SJCRH30 (cell line): Measurements from ENCODE around the gene RNF40. TPM values are rescaled to one million over a fixed set of nuclear protein-coding genes. Genes with fewer than 3 reads are reported as not detected.

ENCODE experiments used
- DNase-seq, 2 experiments: peaks; one replicate each; pipeline ENCODE4 v3.0.0-alpha.2; 2015 to 2020
- H3K27ac ChIP-seq: fragments of 250-450 bp; sonication (Bioruptor Pico); 2 replicates; pipeline ENCODE4 v1.5.1; 2020; ENCODE audit warnings: mild to moderate bottlenecking, moderate library complexity
- H3K27me3 ChIP-seq: fragments of 250-450 bp; sonication (Bioruptor Pico); 2 replicates; pipeline ENCODE4 v1.5.1; 2020; ENCODE audit warnings: mild to moderate bottlenecking, moderate library complexity
- H3K36me3 ChIP-seq: fragments of 250-450 bp; sonication (Bioruptor Pico); 2 replicates; pipeline ENCODE4 v1.5.1; 2020; ENCODE audit warnings: mild to moderate bottlenecking, moderate library complexity
- H3K4me1 ChIP-seq: fragments of 250-450 bp; sonication (Bioruptor Pico); 2 replicates; pipeline ENCODE4 v1.5.1; 2020; ENCODE audit warnings: mild to moderate bottlenecking, moderate library complexity
- H3K4me3 ChIP-seq: fragments of 250-450 bp; sonication (Bioruptor Pico); 2 replicates; pipeline ENCODE4 v1.5.1; 2020; ENCODE audit warnings: mild to moderate bottlenecking, moderate library complexity
- H3K9me3 ChIP-seq: fragments of 250-450 bp; sonication (Bioruptor Pico); replicated peaks from 2 replicates; pipeline ENCODE4 v1.5.1; 2020; ENCODE audit warnings: mild to moderate bottlenecking, moderate library complexity
- total RNA-seq: library from RNA; depleted of rRNA; stranded (reverse); fragments of >200 nt; shearing (Covaris generic); gene quantifications from 2 replicates; pipeline ENCODE4 v1.2.3, GENCODE V29; 2014

The RNF40 gene
- total RNA-seq, 1 experiment from 2014 or later, result 124 TPM

DNA sequence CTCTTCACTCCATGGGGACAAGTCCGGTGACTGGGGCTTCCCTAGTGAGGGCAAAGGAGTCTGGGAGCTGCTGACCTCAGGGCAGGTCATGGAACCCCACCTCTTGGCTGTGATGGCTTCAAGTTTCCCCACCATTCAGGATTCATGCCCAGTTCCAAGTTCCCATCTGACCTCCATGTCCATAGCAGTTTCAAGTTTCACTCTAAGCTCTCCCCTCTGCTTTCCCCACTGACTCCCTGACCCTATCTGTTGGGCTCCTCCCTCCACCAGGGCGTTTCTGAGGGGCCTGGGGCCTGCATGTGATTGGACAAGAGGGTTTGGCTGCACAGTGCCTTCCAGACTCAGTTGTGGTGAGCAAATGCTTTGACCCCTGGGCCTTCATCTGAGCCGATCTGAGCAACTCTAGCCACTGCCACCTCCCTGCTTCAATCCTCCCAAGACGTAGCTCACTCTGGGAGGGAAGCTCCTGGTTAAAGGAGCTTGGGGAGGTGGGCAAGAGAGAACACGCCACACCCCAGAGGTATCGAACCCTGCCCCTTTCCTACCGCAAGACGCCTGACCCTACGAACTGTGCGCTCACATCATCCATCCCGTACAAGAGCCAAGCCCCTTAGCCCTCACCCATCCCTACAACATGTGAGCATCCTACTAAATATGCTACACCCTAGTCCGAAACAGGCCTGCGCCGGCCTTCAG is 16.6 kb downstream of the RNF40 start:
- no peaks in the 10 kb centered on the region for H3K27me3 ChIP-seq
- H3K27ac ChIP-seq, result no peak overlapping the region
- DNase-seq, result peak; percentile 37 to 58
- H3K4me3 ChIP-seq, result no peak overlapping the region
- H3K9me3 ChIP-seq, result no peaks in the 10 kb centered on the region
- peaks cover 5% of the 10 kb centered on the region; the same call in 1 of the 2 replicates for H3K4me1 ChIP-seq
- H3K36me3 ChIP-seq, result peaks cover 41% of the 10 kb centered on the region

DNA sequence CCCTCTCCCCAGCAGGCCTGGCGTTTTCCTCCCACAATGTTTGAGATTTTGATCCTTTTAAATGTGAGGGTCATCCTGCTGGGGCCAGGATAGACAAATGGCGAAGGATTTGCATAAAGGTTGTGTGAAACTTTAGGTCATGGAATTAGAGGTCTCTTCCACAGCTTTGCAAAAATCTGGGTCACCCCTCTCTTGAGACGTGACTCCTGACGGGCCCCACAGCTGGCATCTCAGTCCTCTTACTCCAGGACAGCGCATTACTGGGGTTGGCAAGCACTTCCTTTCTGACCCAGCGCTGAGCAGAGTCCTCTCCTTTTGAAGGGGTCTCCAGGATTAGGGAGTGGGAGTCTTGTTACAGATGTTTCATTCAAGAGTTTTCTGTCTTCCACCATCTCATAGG is 17.5 kb downstream of the RNF40 start:
- Histone ChIP-seq H3K9me3 (no peaks in the 10 kb centered on the region), H3K4me3 (no peak overlapping the region), H3K27me3 (no peaks in the 10 kb centered on the region), H3K4me1 (peaks cover 5% of the 10 kb centered on the region; the same call in 1 of the 2 replicates), H3K27ac (no peak overlapping the region), H3K36me3 (peaks cover 35% of the 10 kb centered on the region)
- no peak for DNase-seq

DNA sequence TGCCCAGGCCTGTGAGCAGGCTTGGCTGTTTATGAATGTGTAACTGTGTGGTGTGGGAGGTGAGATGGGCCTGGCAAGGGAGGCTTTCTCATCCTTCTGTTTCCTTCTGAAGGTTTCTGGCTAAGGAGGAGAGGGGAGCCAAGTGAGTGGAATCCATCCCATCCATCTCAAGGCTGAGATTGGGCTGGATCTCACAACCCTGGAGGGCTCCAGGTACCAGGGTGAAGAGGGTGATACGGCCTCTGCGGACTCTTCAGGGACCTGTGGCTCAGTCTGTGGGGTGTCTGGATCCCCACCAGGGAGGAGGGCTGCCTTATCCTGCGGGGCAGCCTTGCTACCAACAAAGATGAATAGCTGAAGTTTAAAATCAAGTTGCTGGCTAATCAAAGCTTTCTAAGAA is 17.9 kb downstream of the RNF40 start:
- no peaks in the 10 kb centered on the region for H3K9me3 ChIP-seq
- H3K36me3 ChIP-seq, result peaks cover 34% of the 10 kb centered on the region
- no peak overlapping the region for H3K27ac ChIP-seq

DNA sequence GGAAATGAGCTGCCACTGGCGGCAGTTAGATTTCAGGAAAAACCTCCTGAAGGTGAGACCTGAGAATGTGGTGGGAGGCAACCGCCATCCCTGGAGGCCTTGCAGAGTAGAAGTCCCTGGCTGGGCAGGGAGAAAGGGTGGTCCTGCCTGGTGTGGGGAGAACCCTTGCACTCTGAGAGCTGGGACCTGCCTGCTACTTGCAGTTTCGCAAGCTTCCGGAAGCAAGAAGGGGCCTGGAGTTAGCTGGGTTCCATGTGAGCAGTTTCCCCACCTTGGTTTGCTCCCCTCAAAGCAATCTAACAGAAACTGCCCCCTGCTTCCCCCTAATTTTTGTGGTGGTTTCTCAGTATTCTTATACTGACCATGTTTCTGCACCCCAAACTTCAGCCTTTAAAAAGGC is 18.4 kb downstream of the RNF40 start:
- H3K36me3 ChIP-seq, result peaks cover 34% of the 10 kb centered on the region

More for the DNA sequence above, 17.9 kb downstream of the RNF40 start:
- Histone ChIP-seq H3K4me3 (no peak overlapping the region), H3K4me1 (peaks cover 5% of the 10 kb centered on the region; the same call in 1 of the 2 replicates), H3K27me3 (no peaks in the 10 kb centered on the region)
- no peak for DNase-seq

DNA sequence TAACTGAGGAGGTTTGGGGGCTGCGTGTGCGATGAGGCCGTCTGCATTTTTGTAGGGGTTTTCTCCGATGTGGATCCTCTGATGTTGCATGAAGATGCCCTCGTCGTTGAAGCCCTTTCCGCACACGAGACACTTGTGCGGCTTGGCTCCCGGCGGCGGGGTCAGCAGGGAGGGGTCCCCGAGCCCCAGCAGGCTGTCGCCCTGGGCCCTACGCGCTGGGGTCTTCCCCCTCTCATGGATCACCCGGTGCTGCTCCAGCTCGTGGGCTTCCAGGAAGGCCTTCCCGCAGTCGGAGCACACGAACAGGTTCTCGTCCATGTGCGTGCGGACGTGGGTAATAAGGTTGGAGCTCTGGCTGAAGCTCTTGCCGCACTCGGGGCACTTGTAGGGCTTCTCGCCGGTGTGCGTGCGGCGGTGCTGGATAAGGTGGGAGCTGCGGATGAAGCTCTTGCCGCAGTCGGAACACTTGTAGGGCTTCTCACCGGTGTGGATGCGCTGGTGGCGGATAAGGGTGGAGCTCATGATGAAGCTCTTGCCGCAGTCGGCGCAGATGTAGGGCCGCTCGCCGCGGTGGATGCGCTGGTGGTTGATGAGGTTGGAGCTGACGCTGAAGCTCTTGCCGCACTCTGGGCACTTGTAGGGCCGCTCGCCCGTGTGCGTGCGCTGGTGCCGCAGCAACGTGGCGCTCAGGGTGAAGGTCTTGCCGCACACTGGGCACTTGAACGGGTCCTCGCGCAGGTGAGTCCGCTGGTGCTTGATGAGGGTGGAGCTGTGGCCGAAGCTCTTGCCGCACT is 20.6 kb downstream of the RNF40 start:
- H3K9me3 ChIP-seq, result no peaks in the 10 kb centered on the region
- no peaks in the 10 kb centered on the region for H3K27me3 ChIP-seq
- H3K4me3 ChIP-seq, result no peak overlapping the region
- H3K27ac ChIP-seq, result no peak overlapping the region
- no peaks in the 10 kb centered on the region; the same call in 1 of the 2 replicates for H3K4me1 ChIP-seq
- DNase-seq, result no peak
- peaks cover 36% of the 10 kb centered on the region for H3K36me3 ChIP-seq

More for the DNA sequence above, 18.4 kb downstream of the RNF40 start:
- no peaks in the 10 kb centered on the region for H3K27me3 ChIP-seq
- H3K9me3 ChIP-seq, result no peaks in the 10 kb centered on the region
- H3K4me1 ChIP-seq, result peaks cover 5% of the 10 kb centered on the region; the same call in 1 of the 2 replicates
- no peak for DNase-seq
- H3K27ac ChIP-seq, result no peak overlapping the region
- no peak overlapping the region for H3K4me3 ChIP-seq

DNA sequence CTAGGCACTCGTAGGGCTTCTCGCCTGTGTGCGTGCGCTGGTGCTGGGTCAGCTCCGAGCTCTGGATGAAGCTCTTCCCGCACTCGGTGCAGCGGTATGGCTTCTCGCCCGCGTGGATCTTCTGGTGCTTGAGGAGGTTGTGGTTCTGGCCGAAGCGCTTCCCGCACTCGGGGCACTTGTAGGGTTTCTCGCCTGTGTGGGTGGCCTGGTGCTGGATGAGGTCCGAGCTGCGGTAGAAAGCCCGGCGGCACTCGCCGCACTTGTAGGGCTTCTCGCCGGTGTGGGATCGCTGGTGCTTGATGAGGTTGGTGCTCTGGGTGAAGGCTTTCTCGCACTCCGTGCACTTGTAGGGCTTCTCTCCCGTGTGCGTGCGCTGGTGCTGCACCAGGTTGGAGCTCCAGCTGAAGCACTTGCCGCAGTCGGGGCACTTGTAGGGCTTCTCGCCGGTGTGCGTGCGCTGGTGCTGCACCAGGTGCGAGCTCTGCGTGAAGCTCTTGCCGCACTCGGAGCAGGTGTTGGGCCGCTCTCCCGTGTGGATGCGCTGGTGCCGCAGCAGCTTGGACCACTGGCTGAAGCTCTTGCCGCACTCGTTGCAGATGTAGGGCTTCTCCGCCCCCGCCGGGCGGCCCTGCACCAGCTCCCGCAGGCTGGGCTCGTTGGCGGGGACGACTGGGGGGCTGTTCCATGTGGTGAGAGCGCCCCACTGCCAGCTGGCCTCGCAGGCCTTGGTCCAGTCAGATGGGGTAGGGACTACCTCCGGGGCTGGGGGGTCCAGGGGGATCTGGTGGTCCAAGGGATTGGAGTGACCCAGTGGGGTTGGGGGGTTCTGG is 21.4 kb downstream of the RNF40 start:
- Histone ChIP-seq H3K27ac (no peak overlapping the region), H3K4me3 (no peak overlapping the region)

DNA sequence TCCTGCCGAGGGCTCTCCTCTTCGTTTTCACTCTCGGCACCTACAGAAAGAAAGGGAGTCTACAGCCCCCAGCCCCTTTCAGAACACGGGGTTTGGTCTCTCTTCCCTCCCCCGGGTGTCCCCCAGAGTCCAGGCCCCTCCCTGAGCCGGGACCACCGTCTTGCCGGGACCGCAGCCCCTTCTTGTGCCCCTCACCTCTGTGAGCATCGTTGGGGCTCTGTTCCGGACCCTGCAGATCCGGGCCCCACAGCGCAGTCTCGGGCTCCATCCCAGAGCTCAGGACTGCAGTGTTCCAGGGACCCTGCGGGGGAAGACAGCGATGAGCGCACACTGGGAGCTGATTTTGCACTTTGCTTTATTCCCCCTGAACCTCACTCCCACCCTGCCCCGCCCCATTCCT is 22.1 kb downstream of the RNF40 start:
- no peak overlapping the region for H3K27ac ChIP-seq
- no peak overlapping the region for H3K4me3 ChIP-seq
- no peaks in the 10 kb centered on the region for H3K27me3 ChIP-seq
- peaks cover 36% of the 10 kb centered on the region for H3K36me3 ChIP-seq
- no peaks in the 10 kb centered on the region for H3K9me3 ChIP-seq
- H3K4me1 ChIP-seq, result peaks cover 4% of the 10 kb centered on the region; the same call in 1 of the 2 replicates
- no peak for DNase-seq

More for the DNA sequence above, 21.4 kb downstream of the RNF40 start:
- Histone ChIP-seq H3K36me3 (peaks cover 36% of the 10 kb centered on the region), H3K9me3 (no peaks in the 10 kb centered on the region), H3K27me3 (no peaks in the 10 kb centered on the region), H3K4me1 (peaks cover 4% of the 10 kb centered on the region; the same call in 1 of the 2 replicates)
- no peak for DNase-seq

DNA sequence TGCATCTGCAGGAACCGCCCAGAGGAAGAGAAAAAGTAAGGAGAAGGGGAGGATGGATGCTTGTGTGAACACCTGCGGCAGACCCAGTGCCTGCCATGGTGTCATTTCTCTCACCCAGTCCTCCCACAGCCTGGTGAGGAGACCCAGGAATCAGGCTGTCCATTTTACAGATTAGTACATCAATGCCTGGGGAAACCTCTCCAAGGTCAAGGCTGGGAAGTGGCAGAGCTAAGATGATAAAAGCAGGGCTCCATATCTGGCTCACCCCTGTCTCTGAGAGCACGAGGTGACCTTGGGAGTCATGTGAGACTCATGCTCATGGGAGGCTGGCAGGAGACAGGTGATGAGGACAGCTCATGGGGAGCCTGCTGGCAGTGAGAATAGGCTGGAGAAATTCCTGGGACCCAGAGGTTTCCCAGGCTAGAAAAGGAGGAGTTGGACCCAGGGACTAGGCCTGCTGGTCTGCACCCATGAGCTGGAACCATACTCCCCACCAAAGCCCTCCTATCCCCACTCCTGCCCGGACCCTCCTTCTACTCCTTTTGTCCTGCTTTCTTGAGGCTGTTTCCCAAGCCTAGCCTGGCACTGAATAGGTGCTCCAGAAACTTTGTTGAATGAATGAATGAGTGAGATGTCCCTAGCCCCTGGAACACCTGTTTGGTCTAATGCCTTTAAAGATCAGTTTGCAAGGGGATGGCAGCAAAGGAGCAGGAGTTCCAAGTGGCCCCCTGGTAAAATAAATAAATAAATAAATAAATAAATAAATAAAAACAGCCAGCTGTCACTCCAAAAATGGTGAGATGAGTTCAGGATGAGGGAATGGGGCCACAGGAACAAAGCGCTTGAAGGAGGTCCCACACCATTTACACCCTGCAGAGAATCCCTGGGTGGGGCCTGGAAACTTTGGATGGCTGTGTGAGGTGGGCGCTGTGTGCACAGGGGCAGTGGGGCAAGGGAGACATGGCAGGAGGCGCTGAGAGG is 23.3 kb downstream of the RNF40 start:
- peak overlapping the region; percentile 97 for H3K4me3 ChIP-seq
- H3K9me3 ChIP-seq, result no peaks in the 10 kb centered on the region
- H3K4me1 ChIP-seq, result peaks cover 4% of the 10 kb centered on the region; the same call in 1 of the 2 replicates
- no peak overlapping the region for H3K27ac ChIP-seq
- H3K27me3 ChIP-seq, result no peaks in the 10 kb centered on the region
- H3K36me3 ChIP-seq, result peaks cover 29% of the 10 kb centered on the region
- DNase-seq, result no peak

DNA sequence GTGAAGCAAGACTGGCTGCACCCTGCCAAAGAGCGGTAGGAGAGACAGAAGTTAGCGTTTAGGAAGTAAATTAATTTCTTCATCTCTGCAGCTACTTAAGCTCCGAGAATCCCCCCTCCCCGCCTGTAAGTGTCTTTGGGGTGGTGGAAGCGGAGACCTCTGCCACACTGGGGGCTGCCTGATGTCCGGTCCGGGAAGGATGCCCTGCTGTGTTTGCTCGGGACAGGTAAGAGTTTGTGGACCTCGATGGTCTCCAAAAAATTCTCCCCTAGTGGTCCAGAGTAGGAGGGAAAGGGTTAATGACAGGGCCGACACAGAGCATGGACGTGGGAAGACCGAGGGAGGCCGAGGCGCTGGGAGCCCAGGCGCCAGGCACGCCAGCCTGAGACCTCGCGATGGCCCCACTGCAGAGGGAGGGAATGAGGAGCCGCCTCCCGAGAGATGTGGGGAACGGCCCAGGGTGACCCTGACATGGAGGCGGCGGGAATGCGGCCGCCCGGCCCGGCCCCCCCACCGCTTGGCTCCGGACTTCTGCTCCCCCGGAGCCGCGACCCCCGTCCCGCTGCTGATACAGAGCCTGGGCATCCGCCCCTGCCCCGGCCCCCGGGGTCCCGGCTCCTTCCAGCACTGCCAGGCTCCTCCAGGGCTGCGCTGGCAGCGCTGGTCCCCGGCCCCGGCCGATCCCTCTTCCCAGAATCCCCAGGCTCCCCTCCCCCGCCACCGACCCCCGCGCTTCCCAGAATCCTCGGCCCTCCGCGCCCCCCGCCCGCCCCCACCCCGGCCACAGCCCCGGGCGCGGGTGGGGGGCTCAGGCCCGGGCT is 24.2 kb downstream of the RNF40 start:
- H3K36me3 ChIP-seq, result peaks cover 23% of the 10 kb centered on the region
- peak overlapping the region; percentile 66 for H3K27ac ChIP-seq
- H3K27me3 ChIP-seq, result no peaks in the 10 kb centered on the region
- no peaks in the 10 kb centered on the region for H3K9me3 ChIP-seq
- H3K4me3 ChIP-seq, result peak overlapping the region; percentile 97
- peak; percentile 62 to 70 for DNase-seq
- peaks cover 4% of the 10 kb centered on the region; the same call in 1 of the 2 replicates for H3K4me1 ChIP-seq

DNA sequence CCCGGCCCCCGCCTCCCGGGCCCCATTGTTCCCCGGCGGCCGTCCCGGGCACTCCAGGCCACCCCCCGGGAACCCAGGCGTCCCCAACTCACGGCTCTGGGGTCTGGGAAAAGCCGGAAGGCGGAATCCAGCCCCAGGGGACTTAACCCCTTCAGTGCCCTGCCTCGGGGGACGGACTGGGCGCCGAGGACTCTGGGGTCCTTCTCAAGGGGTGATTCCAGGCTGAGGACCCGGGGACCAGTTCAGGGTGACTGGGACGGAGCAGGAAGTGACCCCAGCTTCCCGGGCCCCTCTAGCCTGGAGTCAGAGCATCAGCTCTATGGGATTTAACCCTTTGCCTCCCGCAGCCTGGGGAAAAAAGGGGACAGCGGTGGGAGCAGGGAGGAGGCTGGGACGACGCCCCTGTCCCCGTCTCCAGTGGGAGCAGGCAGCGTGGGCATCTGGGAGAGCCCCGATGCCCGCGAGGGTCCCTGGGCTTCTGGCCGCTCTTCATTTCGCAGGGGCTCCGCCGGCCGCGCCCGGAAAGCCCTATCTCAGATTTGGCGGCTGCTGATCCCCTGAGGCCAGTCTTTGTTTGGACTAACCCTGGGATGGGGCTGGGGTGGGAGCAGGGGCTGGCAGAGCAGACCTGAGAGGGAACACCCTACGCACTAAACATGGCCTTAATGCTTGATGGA is 25.0 kb downstream of the RNF40 start, which contains the start of gene ZNF629:
TSS of gene ZNF629 (minus strand) at position 270 of the 677 bp plus-strand sequence. CDS start 2,723 bp downstream, outside the sequence.
- Histone ChIP-seq H3K36me3 (peaks cover 20% of the 10 kb centered on the region), H3K9me3 (no peaks in the 10 kb centered on the region), H3K27ac (peak within 1 kb of the TSS; percentile 66), H3K4me3 (peak within 1 kb of the TSS; percentile 97), H3K27me3 (no peaks in the 10 kb centered on the region), H3K4me1 (peaks cover 4% of the 10 kb centered on the region; the same call in 1 of the 2 replicates)
- DNase-seq, result peak; percentile 87 to 92

DNA sequence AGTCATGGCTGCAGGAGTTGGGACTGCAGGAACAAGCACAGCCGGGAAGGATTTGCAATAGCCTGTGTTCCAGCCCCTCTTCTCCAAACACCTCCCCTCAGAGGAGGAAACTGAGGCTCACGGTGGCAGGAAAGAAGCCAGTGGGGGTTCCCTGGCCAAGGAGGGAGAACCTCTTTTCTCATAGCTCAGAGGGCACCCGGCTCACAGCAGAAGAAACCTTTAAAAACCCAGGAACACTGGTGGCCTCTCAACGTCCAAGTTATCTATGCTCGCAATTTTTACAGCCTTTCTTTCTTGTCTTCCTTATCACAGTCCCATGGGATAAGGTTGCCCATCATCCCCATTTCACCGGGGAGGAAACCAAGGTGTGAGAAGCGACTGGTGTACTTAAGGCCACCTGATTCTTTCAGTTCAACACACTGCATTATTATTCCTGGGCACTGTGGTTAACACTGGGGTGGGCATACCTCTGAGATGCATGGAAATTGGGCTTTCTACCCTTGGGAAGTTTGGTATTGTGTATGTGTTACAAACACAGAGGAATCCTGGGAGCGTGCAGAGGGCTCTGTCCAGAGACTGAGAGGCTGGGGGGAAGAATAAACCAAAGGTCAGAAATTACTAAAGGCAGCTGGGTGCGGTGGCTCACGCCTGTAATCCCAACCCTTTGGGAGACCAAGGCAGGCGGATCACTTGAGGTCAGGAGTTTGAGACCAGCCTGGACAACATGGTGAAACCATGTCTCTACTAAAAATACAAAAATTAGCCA is 25.7 kb downstream of the RNF40 start:
- H3K27ac ChIP-seq, result peak overlapping the region; percentile 66
- peaks cover 4% of the 10 kb centered on the region; the same call in 1 of the 2 replicates for H3K4me1 ChIP-seq

More for the DNA sequence above, 25.7 kb downstream of the RNF40 start:
- peak in 1 of 2 experiments; percentile 28 for DNase-seq
- no peaks in the 10 kb centered on the region for H3K27me3 ChIP-seq
- no peaks in the 10 kb centered on the region for H3K9me3 ChIP-seq
- H3K36me3 ChIP-seq, result peaks cover 13% of the 10 kb centered on the region
- H3K4me3 ChIP-seq, result peak overlapping the region; percentile 97
